ENCODE measurements around the gene CEP170B. TPM values are rescaled to one million over a fixed set of nuclear protein-coding genes. Genes with fewer than 3 reads are reported as not detected.
A peak's percentile ranks its signal among the peaks of the same experiment; 100 is the strongest.

Gene CEP170B
- total and polyA plus RNA-seq, 2 donors from 2014 or later: 8.1 to 42.4 TPM

DNA sequence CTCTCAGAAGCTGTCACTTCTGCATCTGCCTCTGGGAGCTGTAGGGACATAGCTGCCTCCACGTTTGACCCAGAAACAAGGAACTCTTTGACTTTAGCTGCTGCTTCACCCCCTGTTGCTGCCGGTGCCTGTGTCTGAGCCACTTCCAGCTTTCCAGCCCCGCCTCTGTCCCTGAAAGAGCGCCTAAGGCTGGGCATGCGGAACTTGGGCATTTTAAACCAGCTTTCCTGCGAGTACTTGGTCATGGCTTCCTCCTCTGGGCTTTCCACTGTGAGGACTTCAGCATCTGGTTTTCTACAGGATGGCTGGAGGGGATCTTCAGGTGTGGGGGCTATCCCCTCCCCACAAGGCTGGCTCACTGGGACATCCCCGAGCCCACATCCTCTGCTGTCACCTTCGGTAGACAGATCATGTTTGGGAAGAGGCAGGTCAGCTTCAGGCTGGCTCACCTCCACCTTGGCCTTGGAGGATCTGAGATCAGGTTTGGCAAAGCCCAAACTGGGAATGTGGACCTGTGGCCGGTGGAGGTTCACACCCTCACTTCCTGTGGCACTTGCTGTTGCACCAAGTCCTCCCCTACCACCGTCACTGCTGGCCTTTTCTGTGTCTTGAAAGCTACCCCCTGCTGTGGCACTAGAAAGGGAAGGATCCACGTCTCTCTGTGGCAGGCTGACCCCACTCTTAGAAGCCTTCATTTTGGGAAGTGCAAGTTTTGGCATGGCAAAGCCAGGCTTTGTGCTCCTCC is 74.8 kb downstream of the CEP170B start:
- Histone ChIP-seq H3K27me3 (ENCODE audit: control insufficient read depth, insufficient read depth, low read length) (no peaks in the 10 kb centered on the region), H3K9me3 (ENCODE audit: control insufficient read depth in 2 of 3, insufficient read depth in 1 of 3, low read length in 3 of 3) (no peaks in the 10 kb centered on the region), H3K9ac (ENCODE audit: low read length in 3 of 3) (no peak overlapping the region), H3K4me3 (ENCODE audit: low read length in 3 of 3) (no peak overlapping the region), H3K36me3 (ENCODE audit: control insufficient read depth in 2 of 3, insufficient read depth in 3 of 3, low read length in 3 of 3) (no peaks in the 10 kb centered on the region), H3K27ac (ENCODE audit: low read depth in 2 of 2, low read length in 2 of 2) (no peak overlapping the region), H3K4me1 (ENCODE audit: control insufficient read depth in 2 of 3, insufficient read depth in 2 of 3, low read depth in 1 of 3, low read length in 3 of 3) (no peaks in the 10 kb centered on the region)
- DNase-seq: peak in 1 of 5 donors; percentile 48
- FAIRE-seq: no peak
- no peak for TF ChIP-seq CTCF (IDR thresholded peaks at IDR 0.05; ENCODE audit: borderline replicate concordance, extremely low read depth, insufficient read depth)
- intact Hi-C loops (cut with DNase I): no loop called here

DNA sequence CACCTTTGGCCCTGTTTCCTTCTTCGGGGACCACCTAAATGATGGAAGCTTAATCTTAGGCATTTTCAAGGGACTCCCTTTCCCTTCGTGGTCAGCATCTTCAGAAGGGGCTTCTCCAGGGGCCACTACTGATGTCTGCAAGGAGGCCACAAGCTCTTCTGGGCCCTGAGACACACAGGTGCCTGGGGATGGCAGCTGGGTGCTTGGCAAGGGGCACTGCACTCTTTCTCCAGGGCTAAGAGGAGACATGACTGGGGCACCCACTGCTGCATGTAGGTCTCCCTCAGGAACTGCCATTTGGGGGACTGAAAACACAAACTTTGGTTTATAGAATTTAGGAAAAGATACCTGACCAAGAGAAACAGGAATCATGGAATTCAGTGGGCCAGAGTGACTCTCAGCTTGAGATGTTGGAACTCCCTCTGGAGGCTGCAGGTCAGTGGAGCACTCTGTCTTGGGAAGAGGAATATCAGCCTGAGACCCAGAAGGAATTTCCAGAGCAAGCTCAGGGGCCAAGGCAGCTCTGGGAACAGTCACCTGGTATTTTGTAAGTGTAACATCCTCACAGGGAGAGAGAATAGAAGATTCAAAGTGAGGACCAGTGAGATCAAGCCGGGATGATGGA is 75.6 kb downstream of the CEP170B start:
- intact Hi-C loops (cut with DNase I): no loop called here
- Histone ChIP-seq H3K9ac (ENCODE audit: low read length in 3 of 3) (no peak overlapping the region), H3K36me3 (ENCODE audit: control insufficient read depth in 2 of 3, insufficient read depth in 3 of 3, low read length in 3 of 3) (no peaks in the 10 kb centered on the region), H3K4me3 (ENCODE audit: low read length in 3 of 3) (no peak overlapping the region), H3K27me3 (ENCODE audit: control insufficient read depth, insufficient read depth, low read length) (no peaks in the 10 kb centered on the region), H3K27ac (ENCODE audit: low read depth in 2 of 2, low read length in 2 of 2) (no peak overlapping the region), H3K4me1 (ENCODE audit: control insufficient read depth in 2 of 3, insufficient read depth in 2 of 3, low read depth in 1 of 3, low read length in 3 of 3) (no peaks in the 10 kb centered on the region), H3K9me3 (ENCODE audit: control insufficient read depth in 2 of 3, insufficient read depth in 1 of 3, low read length in 3 of 3) (no peaks in the 10 kb centered on the region)
- TF ChIP-seq CTCF (IDR thresholded peaks at IDR 0.05; ENCODE audit: borderline replicate concordance, extremely low read depth, insufficient read depth): no peak
- no peak for FAIRE-seq
- peak in 2 of 5 donors; percentile 29 to 44 for DNase-seq

GRCh38 chr14:104941508-104942365 is 76.7 kb downstream of the CEP170B start:
- Histone ChIP-seq H3K27me3 (ENCODE audit: control insufficient read depth, insufficient read depth, low read length) (no peaks in the 10 kb centered on the region), H3K36me3 (ENCODE audit: control insufficient read depth in 2 of 3, insufficient read depth in 3 of 3, low read length in 3 of 3) (no peaks in the 10 kb centered on the region), H3K9me3 (ENCODE audit: control insufficient read depth in 2 of 3, insufficient read depth in 1 of 3, low read length in 3 of 3) (no peaks in the 10 kb centered on the region), H3K27ac (ENCODE audit: low read depth in 2 of 2, low read length in 2 of 2) (no peak overlapping the region), H3K9ac (ENCODE audit: low read length in 3 of 3) (no peak overlapping the region), H3K4me1 (ENCODE audit: control insufficient read depth in 2 of 3, insufficient read depth in 2 of 3, low read depth in 1 of 3, low read length in 3 of 3) (no peaks in the 10 kb centered on the region), H3K4me3 (ENCODE audit: low read length in 3 of 3) (no peak overlapping the region)
- intact Hi-C loops (cut with DNase I): no loop called here
- no peak for TF ChIP-seq CTCF (IDR thresholded peaks at IDR 0.05; ENCODE audit: borderline replicate concordance, extremely low read depth, insufficient read depth)
- DNase-seq: peak in 1 of 5 donors; percentile 68
- FAIRE-seq: no peak
